Left ventricle myocardium inferior (tissue), 1 donor: ENCODE measurements around the gene FLT3. TPM values are rescaled to one million over a fixed set of nuclear protein-coding genes. Genes with fewer than 3 reads are reported as not detected.
"Not testable (repeated sequence)": the region's sequence is repeated elsewhere in the genome, so short reads cannot be mapped to it uniquely, and the experiment has no call there.

Source experiments
- DNase-seq: peaks from one replicate; pipeline ENCODE4 v3.0.0-alpha.2; 2020
- H3K27ac ChIP-seq: fragments of 200-600 bp; replicated peaks from 2 replicates; pipeline ENCODE4 v1.8.0; 2021
- H3K27me3 ChIP-seq: fragments of 200-600 bp; 2 replicates; pipeline ENCODE4 v1.8.0; 2021; ENCODE audit warnings: low read depth
- H3K36me3 ChIP-seq: fragments of 200-600 bp; 2 replicates; pipeline ENCODE4 v1.8.0; 2021
- H3K4me1 ChIP-seq: fragments of 200-600 bp; 2 replicates; pipeline ENCODE4 v1.8.0; 2021
- H3K4me3 ChIP-seq: fragments of 200-600 bp; 2 replicates; pipeline ENCODE4 v1.8.0; 2021; ENCODE audit warnings: mild to moderate bottlenecking, moderate library complexity
- H3K9me3 ChIP-seq: fragments of 200-600 bp; replicated peaks from 2 replicates; pipeline ENCODE4 v1.8.0; 2021
- intact Hi-C: fragments of 100-400 bp; cut with micrococcal nuclease; formaldehyde crosslinking; loops from one replicate; pipeline ENCODE4 v1.11.0; 2022
- total RNA-seq: library from RNA; stranded (reverse); fragmentation: NEBNext Ultra II Directional; extraction: Animal tissue kit (Norgen Biotek cat#: 25700); gene quantifications from one replicate; pipeline ENCODE4 v1.2.1, GENCODE V29; 2021
- TF ChIP-seq, protein P1 (sequence below): fragments of 200-600 bp; IDR thresholded peaks from 2 replicates; pipeline ENCODE4 v1.8.0; 2021; ENCODE audit warnings: antibody characterized with exemption, mild to moderate bottlenecking, borderline replicate concordance
- donor health status: DM: no; HTN: yes; CAD: no; lungs with severe emphysema.

Gene FLT3
- total RNA-seq, 1 donor from 2014 or later, result 0.05 TPM

DNA sequence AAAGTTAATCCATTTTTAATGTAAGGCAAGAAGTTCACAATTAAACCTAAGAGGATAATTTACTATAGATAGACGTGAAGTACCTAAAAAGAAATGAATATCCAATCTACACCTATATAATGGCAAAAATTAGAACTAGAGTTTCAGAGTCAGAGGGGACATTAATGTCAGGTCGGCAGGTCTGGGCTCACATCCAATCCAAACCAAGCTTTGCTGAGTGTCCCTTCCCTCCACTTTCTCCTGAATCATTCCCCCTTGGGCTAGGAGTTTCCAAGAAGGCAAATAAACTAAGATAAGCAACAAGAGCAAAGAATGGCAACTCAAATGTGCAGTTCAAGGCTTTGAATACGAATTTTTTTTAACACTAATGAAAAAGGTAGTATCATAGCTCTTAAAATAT, 2.9 kb downstream of the FLT3 start:
- no peak overlapping the region for H3K27ac ChIP-seq
- peaks cover 100% of the 10 kb centered on the region for H3K27me3 ChIP-seq
- TF ChIP-seq, protein P1, sequence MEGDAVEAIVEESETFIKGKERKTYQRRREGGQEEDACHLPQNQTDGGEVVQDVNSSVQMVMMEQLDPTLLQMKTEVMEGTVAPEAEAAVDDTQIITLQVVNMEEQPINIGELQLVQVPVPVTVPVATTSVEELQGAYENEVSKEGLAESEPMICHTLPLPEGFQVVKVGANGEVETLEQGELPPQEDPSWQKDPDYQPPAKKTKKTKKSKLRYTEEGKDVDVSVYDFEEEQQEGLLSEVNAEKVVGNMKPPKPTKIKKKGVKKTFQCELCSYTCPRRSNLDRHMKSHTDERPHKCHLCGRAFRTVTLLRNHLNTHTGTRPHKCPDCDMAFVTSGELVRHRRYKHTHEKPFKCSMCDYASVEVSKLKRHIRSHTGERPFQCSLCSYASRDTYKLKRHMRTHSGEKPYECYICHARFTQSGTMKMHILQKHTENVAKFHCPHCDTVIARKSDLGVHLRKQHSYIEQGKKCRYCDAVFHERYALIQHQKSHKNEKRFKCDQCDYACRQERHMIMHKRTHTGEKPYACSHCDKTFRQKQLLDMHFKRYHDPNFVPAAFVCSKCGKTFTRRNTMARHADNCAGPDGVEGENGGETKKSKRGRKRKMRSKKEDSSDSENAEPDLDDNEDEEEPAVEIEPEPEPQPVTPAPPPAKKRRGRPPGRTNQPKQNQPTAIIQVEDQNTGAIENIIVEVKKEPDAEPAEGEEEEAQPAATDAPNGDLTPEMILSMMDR, result no peak
- H3K9me3 ChIP-seq, result no peaks in the 10 kb centered on the region
- no peak for DNase-seq
- intact Hi-C loops, result no loop called here
- no peak overlapping the region for H3K4me3 ChIP-seq
- peaks cover 15% of the 10 kb centered on the region for H3K4me1 ChIP-seq
- no peaks in the 10 kb centered on the region for H3K36me3 ChIP-seq

DNA sequence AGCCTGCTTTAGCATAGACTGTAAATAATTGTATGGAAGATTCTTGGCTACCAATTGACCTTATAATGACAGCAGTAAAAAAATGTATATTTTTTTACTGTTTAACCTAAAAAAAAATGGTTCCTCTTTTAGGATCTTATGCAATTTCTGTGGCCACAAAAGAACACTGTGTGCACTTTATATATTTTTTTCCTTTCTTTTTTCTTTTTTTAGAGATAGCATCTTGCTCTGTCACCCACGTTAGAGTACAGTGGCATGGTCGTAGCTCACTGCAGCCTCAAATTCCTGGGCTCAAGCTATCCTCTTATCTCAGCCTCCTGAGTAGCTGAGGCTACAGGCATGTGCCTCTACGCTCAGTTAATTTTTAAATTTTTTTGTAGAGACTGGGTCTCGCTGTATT, 6.1 kb downstream of the FLT3 start:
- DNase-seq, result no peak
- H3K4me3 ChIP-seq, result no peak overlapping the region
- TF ChIP-seq, protein P1, result no peak
- H3K27ac ChIP-seq, result no peak overlapping the region
- peaks cover 74% of the 10 kb centered on the region for H3K27me3 ChIP-seq
- no peaks in the 10 kb centered on the region for H3K9me3 ChIP-seq
- H3K4me1 ChIP-seq, result no peaks in the 10 kb centered on the region
- H3K36me3 ChIP-seq, result no peaks in the 10 kb centered on the region
- intact Hi-C loops, result no loop called here

DNA sequence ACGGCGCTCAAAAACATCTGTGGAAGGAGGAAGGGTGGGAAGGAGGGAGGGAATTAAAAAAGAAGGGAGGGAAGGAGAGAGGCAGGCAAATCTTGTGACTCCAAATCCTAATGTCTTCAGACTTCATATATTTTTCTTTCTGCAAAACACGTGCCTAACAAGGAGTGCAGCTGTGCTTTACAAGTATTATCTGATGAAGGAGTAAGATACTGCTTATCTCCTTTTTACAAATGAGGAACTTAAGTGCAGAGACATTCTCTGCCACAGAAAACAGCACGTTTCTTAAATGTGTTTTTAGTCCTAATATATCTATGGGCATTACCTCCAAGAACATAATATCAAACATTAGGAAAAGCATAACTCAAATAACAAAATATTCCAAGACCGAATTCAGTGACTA, 6.5 kb downstream of the FLT3 start:
- TF ChIP-seq, protein P1, result no peak
- Histone ChIP-seq H3K27me3 (peaks cover 70% of the 10 kb centered on the region), H3K4me3 (no peak overlapping the region), H3K4me1 (no peaks in the 10 kb centered on the region), H3K36me3 (no peaks in the 10 kb centered on the region), H3K27ac (no peak overlapping the region), H3K9me3 (no peaks in the 10 kb centered on the region)
- intact Hi-C loops, result no loop called here
- no peak for DNase-seq

DNA sequence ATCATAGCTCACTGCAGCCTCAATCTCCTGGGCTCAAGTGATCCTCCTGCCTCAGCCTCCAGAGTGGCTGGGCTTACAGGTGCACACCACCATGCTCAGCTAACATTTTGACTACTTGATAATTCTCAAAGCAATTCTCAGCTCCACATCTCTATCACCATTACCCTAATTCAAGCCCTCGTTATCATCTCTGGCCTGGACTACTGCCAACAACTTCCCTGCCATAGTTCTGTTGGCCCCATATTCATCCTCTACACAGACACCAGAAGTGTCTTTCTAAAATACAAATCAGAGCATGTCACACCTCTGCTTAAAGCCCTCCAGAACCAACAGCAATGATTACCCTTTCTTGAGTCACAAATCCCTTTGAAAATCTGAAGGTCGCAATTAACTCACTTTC, 7.9 kb downstream of the FLT3 start:
- Histone ChIP-seq H3K27ac (no peak overlapping the region), H3K36me3 (no peaks in the 10 kb centered on the region), H3K4me1 (no peaks in the 10 kb centered on the region), H3K4me3 (no peak overlapping the region), H3K9me3 (no peaks in the 10 kb centered on the region), H3K27me3 (peaks cover 67% of the 10 kb centered on the region)
- intact Hi-C loops, result no loop called here
- TF ChIP-seq, protein P1, result no peak
- DNase-seq, result no peak

DNA sequence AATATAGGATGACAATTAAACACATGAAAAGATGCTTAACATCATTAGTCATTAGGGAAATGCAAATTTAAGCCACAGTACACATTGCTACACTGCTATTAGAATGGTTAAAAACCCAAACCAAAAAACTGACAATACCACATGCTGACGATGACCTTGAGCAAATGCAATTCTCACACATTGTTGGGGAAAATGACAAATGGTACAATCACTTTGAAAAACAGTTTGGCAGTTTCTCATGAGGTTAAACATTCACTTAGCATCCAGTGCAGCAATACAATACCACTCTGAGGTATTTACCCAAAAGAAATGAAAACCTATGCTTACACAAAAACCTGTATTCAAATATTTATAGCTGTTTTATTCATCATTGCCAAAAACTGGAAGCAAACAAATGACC, 11.3 kb downstream of the FLT3 start:
- H3K4me1 ChIP-seq, result no peaks in the 10 kb centered on the region
- H3K4me3 ChIP-seq, result no peak overlapping the region
- no peaks in the 10 kb centered on the region for H3K36me3 ChIP-seq
- H3K27ac ChIP-seq, result no peak overlapping the region
- H3K27me3 ChIP-seq, result peaks cover 44% of the 10 kb centered on the region
- no peak for DNase-seq
- intact Hi-C loops, result no loop called here
- no peaks in the 10 kb centered on the region for H3K9me3 ChIP-seq
- TF ChIP-seq, protein P1, result no peak

DNA sequence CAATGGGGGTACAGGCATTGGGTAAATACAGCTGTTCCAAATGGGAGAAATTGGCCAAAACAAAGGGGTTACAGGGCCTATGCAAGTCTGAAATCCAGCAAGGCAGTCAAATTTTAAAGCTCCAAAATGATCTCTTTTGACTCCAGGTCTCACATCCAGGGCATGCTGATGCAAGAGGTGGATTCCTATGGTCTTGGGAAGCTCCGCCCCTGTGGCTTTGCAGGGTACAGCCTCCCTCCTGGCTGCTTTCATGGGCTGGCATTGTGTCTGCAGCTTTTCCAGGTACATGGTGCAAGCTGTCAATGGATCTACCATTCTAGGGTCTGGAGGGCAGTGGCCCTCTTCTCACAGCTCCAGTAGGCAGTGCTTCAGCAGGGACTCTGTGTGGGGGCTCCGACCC, 22.6 kb downstream of the FLT3 start:
- intact Hi-C loops, H3K4me3 ChIP-seq, DNase-seq, H3K4me1 ChIP-seq, H3K27me3 ChIP-seq, H3K27ac ChIP-seq, H3K9me3 ChIP-seq, H3K36me3 ChIP-seq: not testable (repeated sequence)
